ENCODE results near the gene ZNF100. TPM values are rescaled to one million over a fixed set of nuclear protein-coding genes. Genes with fewer than 3 reads are reported as not detected.
"Not testable (repeated sequence)": the region's sequence is repeated elsewhere in the genome, so short reads cannot be mapped to it uniquely, and the experiment has no call there.

The ZNF100 gene
- 9.4 TPM for polyA plus RNA-seq (2013, experiment 1 of 2)
- 9.1 TPM for polyA plus RNA-seq (2013, experiment 2 of 2)

- Histone ChIP-seq H3K36me3 (ENCODE audit: insufficient read depth, low read length) (peaks cover 34% of the 10 kb centered on the region), H3K4me3 (ENCODE audit: low read length) (peak within 1 kb of the TSS; percentile 94), H3K9ac (ENCODE audit: low read depth, low read length) (peak within 1 kb of the TSS; percentile 98), H3K9me3 (ENCODE audit: insufficient read depth, low read depth, low read length) (no peaks in the 10 kb centered on the region), H3K27me3 (ENCODE audit: insufficient read depth, low read length) (no peaks in the 10 kb centered on the region), H3K4me1 (ENCODE audit: insufficient read depth, low read length) (peaks cover 8% of the 10 kb centered on the region; the same call in 1 of the 2 replicates), H3K27ac (ENCODE audit: low read depth, low read length) (peak within 1 kb of the TSS; percentile 89)
- WGBS, result under 1% methylated on average over 35 of the region's 35 CpGs
Observed at GRCh38 chr19:21767065-21767800, at the start of gene ZNF100. ZNF100 (minus strand) TSS chr19:21767579; CDS start chr19:21767429, 150 bp downstream.

- peaks cover 100% of the 10 kb centered on the region for H3K36me3 ChIP-seq (ENCODE audit: insufficient read depth, low read length)
- no peak overlapping the region for H3K4me3 ChIP-seq (ENCODE audit: low read length)
- no peaks in the 10 kb centered on the region for H3K4me1 ChIP-seq (ENCODE audit: insufficient read depth, low read length)
- WGBS, result 93% methylated on average over 4 of the region's 4 CpGs
- no peak overlapping the region for H3K27ac ChIP-seq (ENCODE audit: low read depth, low read length)
- H3K9ac ChIP-seq (ENCODE audit: low read depth, low read length), result no peak overlapping the region
- peaks cover 96% of the 10 kb centered on the region for H3K9me3 ChIP-seq (ENCODE audit: insufficient read depth, low read depth, low read length)
- H3K27me3 ChIP-seq (ENCODE audit: insufficient read depth, low read length), result no peaks in the 10 kb centered on the region
Observed at GRCh38 chr19:21812448-21812847, 45.1 kb upstream of the ZNF100 start.

- Histone ChIP-seq H3K9me3 (ENCODE audit: insufficient read depth, low read depth, low read length) (peaks cover 90% of the 10 kb centered on the region), H3K36me3 (ENCODE audit: insufficient read depth, low read length) (peaks cover 67% of the 10 kb centered on the region)
- not testable (repeated sequence) for H3K27me3 ChIP-seq (ENCODE audit: insufficient read depth, low read length); H3K9ac ChIP-seq (ENCODE audit: low read depth, low read length); H3K27ac ChIP-seq (ENCODE audit: low read depth, low read length); H3K4me3 ChIP-seq (ENCODE audit: low read length); H3K4me1 ChIP-seq (ENCODE audit: insufficient read depth, low read length)
- 97% methylated on average over 2 of the region's 3 CpGs for WGBS
Observed at GRCh38 chr19:21808400-21809000, 41.1 kb upstream of the ZNF100 start.

GRCh38 chr19:21789466-21790085 lies 22.2 kb upstream of the ZNF100 start:
- Histone ChIP-seq H3K27ac (ENCODE audit: low read depth, low read length) (no peak overlapping the region), H3K27me3 (ENCODE audit: insufficient read depth, low read length) (no peaks in the 10 kb centered on the region), H3K9ac (ENCODE audit: low read depth, low read length) (no peak overlapping the region), H3K36me3 (ENCODE audit: insufficient read depth, low read length) (no peaks in the 10 kb centered on the region), H3K4me1 (ENCODE audit: insufficient read depth, low read length) (no peaks in the 10 kb centered on the region), H3K4me3 (ENCODE audit: low read length) (no peak overlapping the region), H3K9me3 (ENCODE audit: insufficient read depth, low read depth, low read length) (peaks cover 39% of the 10 kb centered on the region)
- 87% methylated on average over 5 of the region's 5 CpGs for WGBS

GRCh38 chr19:21786936-21787335 lies 19.6 kb upstream of the ZNF100 start:
- no peak overlapping the region for H3K27ac ChIP-seq (ENCODE audit: low read depth, low read length)
- H3K27me3 ChIP-seq (ENCODE audit: insufficient read depth, low read length), result no peaks in the 10 kb centered on the region
- 84% methylated on average over 3 of the region's 3 CpGs for WGBS
- H3K9me3 ChIP-seq (ENCODE audit: insufficient read depth, low read depth, low read length), result peaks cover 21% of the 10 kb centered on the region
- no peak overlapping the region for H3K4me3 ChIP-seq (ENCODE audit: low read length)
- H3K36me3 ChIP-seq (ENCODE audit: insufficient read depth, low read length), result no peaks in the 10 kb centered on the region
- no peak overlapping the region for H3K9ac ChIP-seq (ENCODE audit: low read depth, low read length)
- no peaks in the 10 kb centered on the region for H3K4me1 ChIP-seq (ENCODE audit: insufficient read depth, low read length)

- not testable (repeated sequence) for H3K27ac ChIP-seq (ENCODE audit: low read depth, low read length); H3K27me3 ChIP-seq (ENCODE audit: insufficient read depth, low read length); H3K4me3 ChIP-seq (ENCODE audit: low read length); H3K36me3 ChIP-seq (ENCODE audit: insufficient read depth, low read length); H3K9ac ChIP-seq (ENCODE audit: low read depth, low read length); H3K4me1 ChIP-seq (ENCODE audit: insufficient read depth, low read length)
- WGBS, result 91% methylated on average over 24 of the region's 30 CpGs
- H3K9me3 ChIP-seq (ENCODE audit: insufficient read depth, low read depth, low read length), result peaks cover 20% of the 10 kb centered on the region
Observed at GRCh38 chr19:21775792-21776191, 8.4 kb upstream of the ZNF100 start.

GRCh38 chr19:21766705-21767064 lies 694 bp downstream of the ZNF100 start:
- H3K9me3 ChIP-seq (ENCODE audit: insufficient read depth, low read depth, low read length); H3K27me3 ChIP-seq (ENCODE audit: insufficient read depth, low read length); H3K4me1 ChIP-seq (ENCODE audit: insufficient read depth, low read length): not testable (repeated sequence)
- H3K36me3 ChIP-seq (ENCODE audit: insufficient read depth, low read length), result peaks cover 40% of the 10 kb centered on the region
- peak overlapping the region; percentile 98 for H3K9ac ChIP-seq (ENCODE audit: low read depth, low read length)
- 5% methylated on average over 19 of the region's 19 CpGs for WGBS
- H3K27ac ChIP-seq (ENCODE audit: low read depth, low read length), result peak overlapping the region; percentile 89; the same call in 1 of the 2 replicates
- peak overlapping the region; percentile 94 for H3K4me3 ChIP-seq (ENCODE audit: low read length)

GRCh38 chr19:21765151-21765550 lies 2.2 kb downstream of the ZNF100 start:
- Histone ChIP-seq H3K9ac (ENCODE audit: low read depth, low read length) (no peak overlapping the region), H3K9me3 (ENCODE audit: insufficient read depth, low read depth, low read length) (peaks cover 4% of the 10 kb centered on the region; the same call in 1 of the 2 replicates), H3K36me3 (ENCODE audit: insufficient read depth, low read length) (peaks cover 55% of the 10 kb centered on the region), H3K4me1 (ENCODE audit: insufficient read depth, low read length) (peaks cover 8% of the 10 kb centered on the region; the same call in 1 of the 2 replicates), H3K27me3 (ENCODE audit: insufficient read depth, low read length) (no peaks in the 10 kb centered on the region), H3K27ac (ENCODE audit: low read depth, low read length) (no peak overlapping the region), H3K4me3 (ENCODE audit: low read length) (no peak overlapping the region)

GRCh38 chr19:21761547-21761946 lies 5.8 kb downstream of the ZNF100 start:
- not testable (repeated sequence) for H3K4me1 ChIP-seq (ENCODE audit: insufficient read depth, low read length); H3K27me3 ChIP-seq (ENCODE audit: insufficient read depth, low read length); H3K9ac ChIP-seq (ENCODE audit: low read depth, low read length); H3K27ac ChIP-seq (ENCODE audit: low read depth, low read length); H3K9me3 ChIP-seq (ENCODE audit: insufficient read depth, low read depth, low read length); H3K4me3 ChIP-seq (ENCODE audit: low read length)
- H3K36me3 ChIP-seq (ENCODE audit: insufficient read depth, low read length), result peaks cover 90% of the 10 kb centered on the region
- WGBS, result 92% methylated on average over 1 of the region's 2 CpGs

- Histone ChIP-seq H3K36me3 (ENCODE audit: insufficient read depth, low read length) (peaks cover 80% of the 10 kb centered on the region), H3K27me3 (ENCODE audit: insufficient read depth, low read length) (no peaks in the 10 kb centered on the region), H3K4me1 (ENCODE audit: insufficient read depth, low read length) (no peaks in the 10 kb centered on the region), H3K9me3 (ENCODE audit: insufficient read depth, low read depth, low read length) (peaks cover 9% of the 10 kb centered on the region; the same call in 1 of the 2 replicates), H3K4me3 (ENCODE audit: low read length) (no peak overlapping the region), H3K9ac (ENCODE audit: low read depth, low read length) (no peak overlapping the region), H3K27ac (ENCODE audit: low read depth, low read length) (no peak overlapping the region)
- 94% methylated on average over 3 of the region's 3 CpGs for WGBS
Observed at GRCh38 chr19:21758296-21758695, 9.1 kb downstream of the ZNF100 start.

GRCh38 chr19:21755555-21755954 lies 11.8 kb downstream of the ZNF100 start:
- not testable (repeated sequence) for H3K27me3 ChIP-seq (ENCODE audit: insufficient read depth, low read length); H3K4me3 ChIP-seq (ENCODE audit: low read length); H3K27ac ChIP-seq (ENCODE audit: low read depth, low read length); H3K9ac ChIP-seq (ENCODE audit: low read depth, low read length); H3K9me3 ChIP-seq (ENCODE audit: insufficient read depth, low read depth, low read length); H3K4me1 ChIP-seq (ENCODE audit: insufficient read depth, low read length)
- peaks cover 80% of the 10 kb centered on the region for H3K36me3 ChIP-seq (ENCODE audit: insufficient read depth, low read length)
